Measurements from ENCODE around the gene PRKCZ. TPM values are rescaled to one million over a fixed set of nuclear protein-coding genes. Genes with fewer than 3 reads are reported as not detected.

Gene PRKCZ
- total and polyA plus RNA-seq, 9 donors = 3.4 to 16.1 (median 5.8) TPM

- H3K9me3 ChIP-seq = peaks cover 0 to 6% of the 10 kb centered on the region in 2 donors
- TF ChIP-seq EP300 (IDR thresholded peaks at IDR 0.05) = no peak
- TF ChIP-seq POLR2A (IDR thresholded peaks at IDR 0.05) = no peak
- TF ChIP-seq CTCF (IDR thresholded peaks at IDR 0.05) = no peak
- intact Hi-C loops (cut with DNase I) = no loop called here
- H3K4me3 ChIP-seq = no peak overlapping the region
- DNase-seq = no peak
- H3K36me3 ChIP-seq = no peaks in the 10 kb centered on the region
- no peaks in the 10 kb centered on the region for H3K4me1 ChIP-seq (ENCODE audit: insufficient read depth)
- H3K27me3 ChIP-seq = no peaks in the 10 kb centered on the region
- 50 to 72% (median 51%) methylated on average over 19 of the region's 19 CpGs for WGBS, 3 donors
- no peak overlapping the region for H3K27ac ChIP-seq
Observed at GRCh38 chr1:2074396-2074795, 24.2 kb downstream of the PRKCZ start.

DNA sequence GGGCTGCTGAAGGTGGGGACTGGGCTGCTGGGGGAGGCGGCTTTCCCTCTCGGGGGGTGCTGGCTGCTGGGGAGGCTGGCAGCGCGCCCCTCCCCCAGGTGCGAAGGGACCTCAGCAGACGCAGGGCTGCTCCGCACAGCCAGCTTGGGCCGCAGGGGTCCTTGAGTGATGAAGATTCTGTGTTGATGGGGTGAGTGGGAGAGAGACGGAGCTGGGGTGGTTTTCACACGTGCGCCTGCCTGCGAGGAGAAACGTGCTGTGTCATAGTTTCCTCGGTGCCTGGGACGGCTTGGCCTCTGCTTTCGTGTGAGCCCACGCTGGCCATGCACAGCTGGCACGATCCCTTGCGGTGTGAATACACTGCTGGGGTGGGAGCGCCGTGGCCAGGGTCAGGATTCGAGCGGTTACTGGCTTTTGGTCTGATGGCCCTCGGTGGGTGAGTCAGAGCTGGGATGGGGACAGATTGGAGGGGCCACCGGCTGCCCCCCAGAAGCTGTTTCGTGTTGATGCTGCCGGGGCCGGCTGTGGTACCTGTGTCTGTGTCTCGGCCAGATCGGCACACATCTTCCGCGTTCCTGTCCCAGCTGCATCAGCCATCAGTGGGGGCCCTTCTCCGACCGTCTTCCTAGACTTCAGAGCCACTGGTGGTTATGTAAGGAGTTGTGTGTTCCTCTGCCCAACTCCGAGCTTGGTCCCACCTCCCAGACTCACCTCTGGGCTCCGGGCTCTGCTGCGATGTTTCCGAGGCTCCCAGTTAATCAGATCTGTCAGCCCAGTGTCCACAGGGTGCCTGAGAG, 24.9 kb downstream of the PRKCZ start:
- no peak for DNase-seq
- H3K4me3 ChIP-seq = no peak overlapping the region
- TF ChIP-seq CTCF (IDR thresholded peaks at IDR 0.05) (no peak), EP300 (IDR thresholded peaks at IDR 0.05) (no peak), POLR2A (IDR thresholded peaks at IDR 0.05) (no peak)

GRCh38 chr1:2076826-2077225, 26.6 kb downstream of the PRKCZ start:
- H3K9me3 ChIP-seq = peaks cover 0 to 10% of the 10 kb centered on the region in 2 donors
- no peaks in the 10 kb centered on the region for H3K36me3 ChIP-seq
- TF ChIP-seq EP300 (IDR thresholded peaks at IDR 0.05) (no peak), POLR2A (IDR thresholded peaks at IDR 0.05) (no peak), CTCF (IDR thresholded peaks at IDR 0.05) (no peak)
- H3K4me3 ChIP-seq = no peak overlapping the region
- H3K27me3 ChIP-seq = no peaks in the 10 kb centered on the region
- no peaks in the 10 kb centered on the region for H3K4me1 ChIP-seq (ENCODE audit: insufficient read depth)
- intact Hi-C loops (cut with DNase I) = no loop called here
- DNase-seq = no peak
- WGBS, 3 donors = 93 to 95% (median 94%) methylated on average over 21 of the region's 21 CpGs
- H3K27ac ChIP-seq = no peak overlapping the region

More for the DNA sequence above, 24.9 kb downstream of the PRKCZ start:
- H3K9me3 ChIP-seq = peaks cover 0 to 10% of the 10 kb centered on the region in 2 donors
- no peaks in the 10 kb centered on the region for H3K36me3 ChIP-seq
- H3K4me1 ChIP-seq (ENCODE audit: insufficient read depth) = no peaks in the 10 kb centered on the region
- WGBS, 3 donors = 65 to 78% (median 66%) methylated on average over 38 of the region's 38 CpGs
- H3K27me3 ChIP-seq = no peaks in the 10 kb centered on the region
- intact Hi-C loops (cut with DNase I) = no loop called here
- H3K27ac ChIP-seq = no peak overlapping the region

- DNase-seq = no peak
- TF ChIP-seq CTCF (IDR thresholded peaks at IDR 0.05) (no peak), EP300 (IDR thresholded peaks at IDR 0.05) (no peak), POLR2A (IDR thresholded peaks at IDR 0.05) (no peak)
- WGBS, 3 donors = 93 to 97% (median 95%) methylated on average over 7 of the region's 7 CpGs
- Histone ChIP-seq H3K27me3 (no peaks in the 10 kb centered on the region), H3K4me1 (ENCODE audit: insufficient read depth) (no peaks in the 10 kb centered on the region), H3K9me3 (peaks cover 0 to 10% of the 10 kb centered on the region in 2 donors), H3K4me3 (no peak overlapping the region), H3K36me3 (no peaks in the 10 kb centered on the region), H3K27ac (no peak overlapping the region)
- intact Hi-C loops (cut with DNase I) = no loop called here
Observed at GRCh38 chr1:2078170-2078569, 28.0 kb downstream of the PRKCZ start.
